ENCODE measurements around the gene NFYA.
"Not testable (repeated sequence)": the region's sequence is repeated elsewhere in the genome, so short reads cannot be mapped to it uniquely, and the experiment has no call there.

NFYA gene

GRCh38 chr6:41097467-41098090 is 24.8 kb downstream of the NFYA start:
- no peak overlapping the region for H3K4me3 ChIP-seq (ENCODE audit: control insufficient read depth, low read depth, low read length)
- DNase-seq (ENCODE audit: low read depth): no peak
- TF ChIP-seq CTCF (IDR thresholded peaks at IDR 0.05; ENCODE audit: control insufficient read depth, insufficient read depth, low read depth, low read length, missing control alignments): no peak

- no peak for TF ChIP-seq CTCF (IDR thresholded peaks at IDR 0.05; ENCODE audit: control insufficient read depth, insufficient read depth, low read depth, low read length, missing control alignments)
- DNase-seq (ENCODE audit: low read depth): no peak
- no peak overlapping the region for H3K4me3 ChIP-seq (ENCODE audit: control insufficient read depth, low read depth, low read length)
These were observed 25.6 kb downstream of the NFYA start for GRCh38 chr6:41098366-41098765.

GRCh38 chr6:41100871-41101287 is 28.1 kb downstream of the NFYA start:
- DNase-seq (ENCODE audit: low read depth): no peak
- TF ChIP-seq CTCF (IDR thresholded peaks at IDR 0.05; ENCODE audit: control insufficient read depth, insufficient read depth, low read depth, low read length, missing control alignments): no peak
- H3K4me3 ChIP-seq (ENCODE audit: control insufficient read depth, low read depth, low read length): no peak overlapping the region

- no peak overlapping the region for H3K4me3 ChIP-seq (ENCODE audit: control insufficient read depth, low read depth, low read length)
- TF ChIP-seq CTCF (IDR thresholded peaks at IDR 0.05; ENCODE audit: control insufficient read depth, insufficient read depth, low read depth, low read length, missing control alignments): no peak
- no peak for DNase-seq (ENCODE audit: low read depth)
These were observed 31.1 kb downstream of the NFYA start for GRCh38 chr6:41103847-41104246.

- TF ChIP-seq CTCF (IDR thresholded peaks at IDR 0.05; ENCODE audit: control insufficient read depth, insufficient read depth, low read depth, low read length, missing control alignments): no peak
- DNase-seq (ENCODE audit: low read depth): no peak
- no peak overlapping the region for H3K4me3 ChIP-seq (ENCODE audit: control insufficient read depth, low read depth, low read length)
These were observed 38.2 kb downstream of the NFYA start for GRCh38 chr6:41111017-41111416.

- DNase-seq (ENCODE audit: low read depth); H3K4me3 ChIP-seq (ENCODE audit: control insufficient read depth, low read depth, low read length): not testable (repeated sequence)
These were observed 42.3 kb downstream of the NFYA start for GRCh38 chr6:41115027-41115426.

GRCh38 chr6:41119508-41119907 is 46.7 kb downstream of the NFYA start:
- no peak for TF ChIP-seq CTCF (IDR thresholded peaks at IDR 0.05; ENCODE audit: control insufficient read depth, insufficient read depth, low read depth, low read length, missing control alignments)

More at GRCh38 chr6:41119508-41119907, 46.7 kb downstream of the NFYA start:
- no peak for DNase-seq (ENCODE audit: low read depth)
- no peak overlapping the region for H3K4me3 ChIP-seq (ENCODE audit: control insufficient read depth, low read depth, low read length)

All from AG09309 (cell line).